Anterior cingulate cortex (tissue), 58 donors: ENCODE data around the gene MISP.

Experiments used
- DNase-seq, 58 donors: peaks; one replicate each; lab custom pipeline; 2025; lab: John Stamatoyannopoulos, UW

Gene MISP

DNA sequence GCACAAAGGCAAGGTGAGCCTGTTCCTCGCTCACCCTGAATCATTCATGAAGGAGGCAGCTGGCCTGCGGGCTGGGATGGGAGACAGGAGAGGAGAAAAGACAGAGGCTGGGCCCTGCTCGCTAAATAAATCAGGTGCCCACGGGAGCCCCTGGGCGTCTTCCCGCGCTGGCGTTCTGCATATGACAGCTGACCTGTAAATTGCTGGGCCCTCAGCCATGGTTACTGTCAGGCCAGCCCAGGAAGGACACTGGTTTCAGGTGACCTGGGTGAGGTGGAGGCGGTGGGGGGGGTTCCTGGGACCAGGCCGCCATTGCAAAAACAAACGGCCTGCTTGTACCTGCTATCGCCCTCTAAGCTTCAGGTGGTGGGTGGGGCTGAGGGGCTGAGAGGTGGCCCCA, 42.9 kb downstream of the MISP start:
- DNase-seq, result no peak

DNA sequence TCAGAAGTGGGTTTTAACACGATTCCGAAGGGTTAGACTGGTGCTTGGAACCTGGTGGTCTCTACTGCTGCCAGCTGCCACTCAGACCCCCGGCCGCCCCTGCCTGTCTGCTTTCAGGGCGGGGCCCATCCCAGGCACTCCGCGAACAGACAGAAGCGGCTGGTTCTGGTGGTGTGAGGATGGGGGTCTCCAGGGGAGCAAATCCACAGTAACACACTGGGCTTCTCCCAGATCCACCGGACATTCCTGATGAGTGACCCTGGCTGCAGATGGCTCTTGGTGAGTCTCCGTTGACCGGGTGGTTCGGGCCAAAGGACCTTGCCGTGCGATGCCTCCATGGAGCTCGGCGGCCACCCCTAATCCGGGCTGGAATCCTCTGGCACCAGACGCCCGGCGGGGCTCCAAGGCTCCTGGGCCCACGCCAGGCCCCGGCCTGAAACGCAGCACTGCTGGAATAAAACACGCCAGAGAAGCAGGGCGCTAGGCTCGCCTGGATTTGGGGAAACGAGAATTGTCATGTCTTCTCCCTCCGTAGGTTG, 44.2 kb downstream of the MISP start:
- peak in 18 of 58 donors; percentile 5 to 49 (median 28) for DNase-seq

DNA sequence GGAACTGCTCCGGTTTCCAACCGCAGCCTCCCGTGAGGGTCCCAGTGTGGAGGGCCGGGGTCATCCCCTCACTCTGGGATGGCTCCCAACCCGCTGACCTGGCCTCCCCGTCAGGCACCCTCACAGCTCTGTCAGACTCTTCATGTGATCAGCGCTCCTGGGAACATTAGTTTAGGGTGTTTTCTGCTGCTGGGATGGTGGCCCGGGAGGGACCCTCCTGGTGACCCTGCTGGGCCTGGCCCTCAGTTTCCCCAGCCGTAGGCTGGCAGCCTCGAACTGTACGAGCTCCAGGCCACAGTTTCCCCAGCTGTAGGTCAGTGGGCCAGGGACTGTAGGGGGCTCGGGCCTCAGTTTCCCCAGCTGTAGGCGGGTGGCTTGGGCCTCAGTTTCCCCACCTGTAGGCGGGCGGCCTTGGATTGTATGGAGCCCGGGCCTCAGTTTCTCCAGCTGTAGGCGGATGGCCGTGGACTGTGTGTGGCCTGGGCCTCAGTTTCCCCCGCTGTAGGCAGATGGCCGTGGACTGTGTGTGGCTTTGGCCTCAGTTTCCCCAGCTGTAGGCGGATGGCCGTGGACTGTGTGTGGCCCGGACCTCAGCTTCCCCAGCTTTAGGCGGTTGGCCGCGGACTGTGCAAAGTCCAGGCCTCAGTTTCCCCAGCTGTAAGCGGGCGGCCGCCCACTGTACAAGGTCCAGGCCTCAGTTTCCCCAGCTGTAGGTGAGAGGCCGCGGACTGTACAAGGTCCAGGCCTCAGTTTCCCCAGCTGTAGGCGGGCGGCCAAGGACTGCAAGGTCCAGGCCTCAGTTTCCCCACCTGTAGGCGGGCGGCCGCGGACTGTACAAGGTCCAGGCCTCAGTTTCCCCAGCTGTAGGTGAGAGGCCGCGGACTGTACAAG, 45.0 kb downstream of the MISP start:
- no peak for DNase-seq

DNA sequence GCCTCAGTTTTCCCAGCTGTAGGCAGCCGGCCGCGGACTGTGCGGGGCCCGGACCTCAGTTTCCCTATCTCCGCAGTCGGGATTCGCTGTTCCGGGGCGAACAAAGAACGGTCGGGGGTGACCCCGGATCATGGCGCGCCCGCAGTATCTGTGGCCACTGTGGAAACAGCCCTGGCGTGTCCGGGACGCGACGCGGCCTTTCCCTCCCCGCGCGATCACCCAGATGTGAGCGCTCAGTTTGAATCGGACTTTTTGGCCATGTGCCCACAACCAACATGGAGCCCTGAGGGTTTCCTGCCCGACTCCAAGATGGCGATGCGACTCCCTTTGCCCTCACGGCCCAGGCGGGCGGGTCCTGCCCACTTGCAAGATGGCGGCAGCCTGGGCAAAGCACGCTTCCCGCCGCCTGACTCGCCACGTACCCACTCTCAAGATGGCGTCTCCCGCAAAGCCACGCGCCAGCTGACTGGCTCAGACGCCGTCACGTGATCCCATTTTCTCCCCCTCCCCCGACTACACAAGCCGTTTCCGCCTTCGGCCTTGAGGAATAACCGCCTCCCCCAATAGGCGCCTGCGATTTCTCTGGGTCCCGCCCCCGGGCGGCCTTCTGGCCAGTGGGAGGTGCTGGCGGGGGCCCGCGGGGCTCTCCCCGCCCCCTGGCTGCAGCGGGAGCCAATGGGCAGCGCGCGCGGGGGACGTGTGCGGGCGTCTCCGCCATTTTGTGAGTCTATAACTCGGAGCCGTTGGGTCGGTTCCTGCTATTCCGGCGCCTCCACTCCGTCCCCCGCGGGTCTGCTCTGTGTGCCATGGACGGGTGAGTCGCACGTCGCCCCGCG, 46.0 kb downstream of the MISP start, which contains the start of gene PTBP1:
TSS of gene PTBP1 (plus strand) at position 761 of the 836 bp plus-strand sequence. CDS start at position 807, 46 bp downstream.
- peak; percentile 97 to 100 (median 100) for DNase-seq

DNA sequence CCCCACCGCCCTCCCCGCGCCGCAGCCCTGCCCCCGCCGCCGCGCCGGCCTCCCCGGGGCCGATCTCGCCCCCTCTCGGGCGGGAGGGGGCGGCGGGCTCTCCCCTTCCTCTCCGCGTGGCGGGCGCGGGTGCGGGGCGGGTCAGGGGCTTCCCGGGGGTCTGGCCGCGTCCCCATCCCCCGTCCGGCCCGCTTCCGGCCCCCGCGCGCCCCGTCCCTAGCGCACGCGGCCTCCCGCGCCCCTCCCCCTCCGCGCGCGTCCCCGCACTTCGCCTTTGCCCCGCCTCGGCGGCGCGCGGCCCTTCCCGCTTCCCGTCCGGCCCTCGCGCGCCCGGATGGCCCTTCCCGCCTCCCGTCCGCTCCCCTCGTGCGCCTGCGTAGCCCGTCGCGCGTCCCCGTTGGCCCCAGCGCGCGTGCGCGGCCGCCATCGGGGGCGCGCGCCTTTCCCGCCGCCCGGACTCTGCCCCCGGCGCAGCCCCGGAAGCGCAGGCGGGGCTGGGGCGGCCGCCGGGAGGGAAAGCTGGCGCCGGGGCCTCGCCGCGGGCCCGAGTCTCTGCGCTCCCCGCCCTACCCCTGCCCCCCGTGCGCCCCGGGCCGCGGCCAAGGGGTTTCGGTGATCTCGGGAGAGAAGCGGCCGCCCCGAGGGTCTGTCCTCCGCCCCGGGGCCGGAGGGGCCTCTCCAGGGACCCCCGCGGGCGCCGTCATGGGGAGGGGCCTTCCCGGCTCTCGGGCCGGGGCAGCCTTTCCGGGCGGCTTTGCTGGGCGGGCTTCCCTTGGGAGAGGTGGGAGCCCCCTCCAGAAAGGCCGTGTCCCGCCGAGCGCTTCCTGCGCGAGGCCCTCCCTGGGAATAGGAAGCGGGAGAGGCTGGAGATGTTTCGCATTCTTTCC, 46.9 kb downstream of the MISP start:
- peak in 52 of 58 donors; percentile 23 to 85 (median 68) for DNase-seq

DNA sequence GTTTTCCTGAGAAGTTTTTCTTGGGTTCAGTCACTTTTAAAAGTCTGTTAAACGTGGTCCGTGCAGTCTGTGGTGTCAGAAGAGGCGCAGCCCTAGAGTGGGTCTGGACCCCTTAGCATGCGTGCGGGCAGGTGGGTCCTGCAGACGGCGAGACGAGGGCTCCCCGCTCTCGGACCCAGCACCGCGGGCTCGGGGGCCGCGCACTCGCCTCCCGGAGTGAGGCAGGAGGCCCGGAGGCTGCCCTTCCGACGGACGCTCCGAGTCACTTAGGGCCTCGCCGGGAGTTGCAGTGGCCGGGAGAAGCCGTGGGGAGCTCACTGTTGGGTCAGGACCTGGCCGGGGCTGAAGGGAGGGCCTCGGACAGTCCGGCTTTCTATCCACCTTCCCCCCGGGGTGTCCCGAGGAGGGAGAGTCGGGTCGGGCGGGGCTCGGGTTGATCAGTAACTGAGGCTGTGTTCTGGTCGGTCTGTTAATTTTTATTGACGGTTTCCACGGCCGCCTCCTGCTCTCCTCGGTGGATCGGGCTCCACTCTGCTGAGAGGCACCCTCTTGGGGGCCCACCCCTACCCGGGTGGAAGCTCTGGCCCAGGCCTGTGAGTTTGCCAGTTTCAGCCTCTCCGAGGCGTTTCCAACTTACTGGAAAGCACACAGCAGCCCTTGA, 47.6 kb downstream of the MISP start:
- no peak for DNase-seq

DNA sequence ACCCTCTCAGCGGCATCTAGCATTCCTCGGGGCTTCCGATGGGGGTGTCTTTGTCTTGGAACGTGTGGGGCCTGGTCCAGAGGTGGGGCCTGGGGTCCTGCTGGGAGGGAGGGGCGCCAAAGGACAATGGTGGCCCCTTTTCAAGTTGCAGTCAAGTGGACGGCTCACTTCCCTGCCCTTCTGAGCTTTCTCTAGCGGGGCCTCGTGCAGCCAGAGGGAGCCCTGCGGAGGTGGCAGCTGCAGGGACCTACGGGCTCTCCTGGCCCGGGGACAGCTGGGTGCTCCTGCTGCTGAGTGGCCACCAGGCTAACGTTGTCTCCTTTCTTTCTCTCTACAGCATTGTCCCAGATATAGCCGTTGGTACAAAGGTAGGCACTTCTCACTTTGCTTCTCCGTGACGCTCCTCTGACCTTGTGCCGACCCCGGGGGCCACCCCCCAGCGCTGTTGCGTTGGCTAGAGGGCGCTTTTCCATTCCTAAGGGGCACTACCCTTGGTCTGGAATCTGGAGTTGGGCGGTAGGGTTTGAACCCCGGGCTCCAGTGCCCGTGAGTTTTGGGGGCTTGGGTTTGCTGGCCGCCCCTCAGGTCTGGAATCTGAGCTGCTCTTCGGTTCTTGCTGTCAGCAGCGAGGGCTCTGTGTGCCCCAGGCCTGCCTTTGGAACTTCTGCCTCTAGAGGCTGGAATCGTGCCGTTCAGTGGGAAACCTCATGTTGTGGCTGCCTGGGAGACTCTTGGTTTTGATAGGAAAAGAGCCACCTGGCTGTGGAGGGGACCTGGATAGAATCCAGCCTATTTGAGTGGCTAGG, 48.4 kb downstream of the MISP start:
- DNase-seq, result no peak

DNA sequence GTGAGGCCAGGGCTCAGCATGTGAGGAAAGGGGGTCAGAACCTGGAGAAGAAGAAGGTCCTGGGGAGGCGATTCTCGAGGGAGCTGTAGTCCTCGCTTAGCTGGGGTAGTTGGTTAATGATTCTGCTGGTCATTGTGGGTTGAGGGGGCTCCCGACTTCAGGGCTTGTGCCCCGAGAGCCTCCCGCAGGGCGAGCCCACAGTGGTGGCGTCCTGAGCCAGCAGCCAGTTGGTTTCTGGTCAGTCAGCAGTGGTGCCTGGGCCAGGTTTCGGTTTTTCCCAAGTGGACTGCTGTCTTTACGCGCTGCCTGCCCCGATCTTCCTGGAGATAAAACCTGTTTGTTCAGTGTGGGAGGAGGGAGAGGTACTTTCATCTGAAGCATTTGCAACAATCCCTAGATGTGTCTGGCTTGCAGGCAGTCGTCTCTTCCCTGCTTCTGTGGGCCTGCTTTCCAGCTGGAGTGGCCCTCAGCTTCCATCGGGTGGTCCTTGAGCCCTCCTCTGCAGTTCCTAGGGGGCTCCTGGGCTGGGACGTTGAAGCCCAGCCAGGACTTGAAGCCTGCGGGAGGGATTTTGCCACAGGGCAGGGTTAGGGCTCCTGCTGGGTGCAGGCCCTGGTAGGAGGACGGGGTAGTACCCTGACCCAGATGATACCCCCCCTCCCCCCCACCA, 49.6 kb downstream of the MISP start:
- no peak for DNase-seq

DNA sequence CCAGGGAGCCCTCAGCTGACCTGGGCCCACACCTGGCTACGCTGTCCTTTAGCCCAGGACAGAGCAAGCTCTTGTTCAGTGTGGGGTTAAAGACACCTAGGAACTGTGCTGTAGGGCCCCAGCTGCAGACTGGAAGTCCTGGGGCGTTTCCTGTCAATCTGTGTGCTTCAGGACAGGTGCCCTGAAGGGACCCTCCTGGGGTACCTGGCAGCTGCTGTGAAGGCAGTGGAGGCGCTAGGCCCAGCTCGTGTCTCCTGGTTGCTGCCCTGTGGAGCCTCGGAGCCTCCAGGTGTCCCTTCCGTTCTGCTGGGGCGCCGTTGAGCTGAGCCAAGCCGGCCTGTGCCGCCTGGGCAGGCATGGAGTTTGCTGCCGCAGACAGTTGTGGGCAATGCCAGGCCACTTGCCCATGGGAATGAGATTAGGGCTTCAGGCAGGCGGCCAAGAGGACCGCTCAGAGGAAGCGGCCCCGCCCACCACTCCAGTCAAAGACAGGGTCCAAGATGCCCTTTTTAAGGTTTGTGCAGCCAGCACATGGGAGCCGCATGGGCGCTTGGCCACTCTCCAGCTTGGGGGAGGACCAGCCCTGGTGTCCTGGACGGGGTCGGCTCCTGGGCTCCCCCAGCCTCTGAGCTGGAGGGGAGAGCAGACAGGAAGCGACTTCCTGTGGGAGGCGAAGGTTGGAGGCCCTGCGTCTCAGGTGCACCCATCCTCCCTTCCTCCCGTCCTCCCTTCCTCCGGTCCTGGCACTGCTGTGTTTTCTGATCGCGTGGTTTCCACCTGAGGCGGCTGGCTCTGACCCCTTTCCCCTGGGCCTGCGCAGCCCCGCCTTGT, 50.3 kb downstream of the MISP start:
- DNase-seq, result peak in 8 of 58 donors; percentile 9 to 29 (median 19)

DNA sequence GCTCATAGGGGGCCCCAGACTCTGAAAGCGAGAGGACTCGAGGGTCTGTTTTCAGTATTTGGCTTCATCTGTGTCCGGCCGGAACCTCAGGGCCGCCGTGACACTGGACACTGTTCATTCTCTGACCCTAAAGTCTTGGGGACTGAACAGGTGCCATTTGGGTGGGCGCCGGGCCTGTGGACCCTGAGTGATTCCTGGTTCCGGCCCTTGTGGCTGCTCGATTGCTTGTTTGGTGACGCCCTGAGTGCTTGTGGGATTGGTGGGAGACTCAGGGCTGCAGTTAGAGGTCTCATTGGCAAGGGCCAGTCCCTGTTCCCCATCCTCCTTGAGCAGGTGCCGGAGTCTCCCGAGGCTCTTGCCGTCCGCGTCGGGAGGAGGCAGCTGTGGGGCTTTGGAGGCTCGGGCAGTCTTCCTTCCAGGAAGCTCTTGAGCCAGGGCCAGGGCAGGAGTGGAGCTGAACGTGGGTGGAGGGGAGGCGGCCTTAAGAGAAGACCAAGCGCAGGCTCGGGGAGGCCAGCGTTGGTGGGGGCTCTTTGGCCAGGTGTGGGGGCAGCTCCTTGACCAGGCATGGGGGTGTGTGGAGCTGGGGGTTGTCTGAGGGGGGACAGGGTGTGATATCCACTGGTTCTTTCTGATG, 51.1 kb downstream of the MISP start:
- DNase-seq, result peak in 1 of 58 donors; percentile 7

DNA sequence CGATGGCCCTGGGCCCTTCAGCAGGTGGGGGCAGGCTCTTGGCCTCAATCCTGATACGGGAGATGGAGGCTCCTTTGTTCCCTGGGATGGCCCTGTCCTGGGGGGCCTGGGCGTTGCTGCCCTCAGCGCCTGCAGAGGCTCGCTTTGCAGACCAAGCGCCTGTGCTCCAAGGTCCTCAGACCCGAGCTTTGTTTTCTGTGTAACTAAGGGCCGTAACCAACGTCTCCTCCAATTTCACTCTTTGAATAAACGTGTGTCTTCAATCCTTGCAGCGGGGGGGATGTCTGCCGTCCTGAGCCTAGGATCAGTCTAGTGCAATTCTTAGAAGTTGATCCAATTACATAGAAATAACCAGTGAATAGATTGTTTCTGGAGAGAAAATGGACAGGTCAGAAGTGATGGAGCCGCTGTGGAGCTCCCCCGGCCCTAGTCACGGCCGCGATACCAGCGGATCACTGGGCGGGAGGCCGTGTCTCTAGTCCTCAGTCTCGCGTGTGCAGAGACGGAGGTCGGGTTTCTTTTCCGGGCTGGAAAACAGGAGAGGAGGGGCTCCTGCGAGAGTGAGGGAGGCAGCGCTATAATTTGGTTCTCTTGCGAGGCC, 51.7 kb downstream of the MISP start:
- no peak for DNase-seq

DNA sequence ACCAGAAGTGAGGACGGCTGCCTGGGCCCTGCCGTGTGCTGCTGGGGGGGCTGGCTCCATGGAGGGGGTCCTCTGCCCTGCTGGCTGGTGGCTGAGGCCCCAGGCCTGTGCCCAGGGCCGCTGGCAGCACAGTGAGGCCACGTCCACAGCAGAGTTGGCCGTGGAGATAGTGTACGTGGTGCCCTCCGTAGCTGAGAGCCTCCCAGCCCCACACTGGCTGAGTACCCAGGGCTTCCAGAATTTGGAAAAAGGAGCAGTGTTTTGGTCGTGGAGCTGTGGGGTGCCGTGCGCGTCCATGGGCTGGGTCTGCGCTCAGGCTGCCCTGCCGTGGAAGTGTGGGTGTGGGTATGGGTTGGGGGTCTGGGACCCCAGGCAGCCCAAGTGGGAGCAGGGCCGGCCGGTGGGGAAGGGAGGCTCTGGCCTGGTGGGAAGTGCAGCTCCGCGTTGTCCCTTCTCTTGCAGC, 52.2 kb downstream of the MISP start:
- no peak for DNase-seq

DNA sequence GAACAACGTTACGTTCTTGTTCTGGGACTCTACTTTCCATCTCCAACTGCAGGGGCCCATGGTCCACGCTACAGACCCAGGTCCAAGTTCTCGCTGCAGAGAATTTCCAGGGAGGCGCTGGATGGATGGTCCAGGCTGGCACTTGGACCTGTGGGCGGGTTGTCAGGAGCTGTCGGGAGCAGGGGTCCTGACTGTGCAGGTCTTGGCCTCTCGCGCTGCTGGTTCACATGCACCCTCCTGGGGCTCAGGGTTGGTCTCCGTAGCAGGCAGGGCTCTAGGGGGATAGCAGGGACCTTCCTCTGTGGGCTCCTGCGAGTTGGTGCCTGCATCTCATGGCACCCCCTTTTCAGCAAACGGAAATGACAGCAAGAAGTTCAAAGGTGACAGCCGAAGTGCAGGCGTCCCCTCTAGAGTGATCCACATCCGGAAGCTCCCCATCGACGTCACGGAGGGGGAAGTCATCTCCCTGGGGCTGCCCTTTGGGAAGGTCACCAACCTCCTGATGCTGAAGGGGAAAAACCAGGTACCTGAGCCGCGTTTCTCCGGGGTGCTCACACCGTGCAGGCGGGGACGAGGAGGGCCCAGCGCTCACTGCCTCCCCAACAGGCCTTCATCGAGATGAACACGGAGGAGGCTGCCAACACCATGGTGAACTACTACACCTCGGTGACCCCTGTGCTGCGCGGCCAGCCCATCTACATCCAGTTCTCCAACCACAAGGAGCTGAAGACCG, 52.9 kb downstream of the MISP start:
- no peak for DNase-seq

DNA sequence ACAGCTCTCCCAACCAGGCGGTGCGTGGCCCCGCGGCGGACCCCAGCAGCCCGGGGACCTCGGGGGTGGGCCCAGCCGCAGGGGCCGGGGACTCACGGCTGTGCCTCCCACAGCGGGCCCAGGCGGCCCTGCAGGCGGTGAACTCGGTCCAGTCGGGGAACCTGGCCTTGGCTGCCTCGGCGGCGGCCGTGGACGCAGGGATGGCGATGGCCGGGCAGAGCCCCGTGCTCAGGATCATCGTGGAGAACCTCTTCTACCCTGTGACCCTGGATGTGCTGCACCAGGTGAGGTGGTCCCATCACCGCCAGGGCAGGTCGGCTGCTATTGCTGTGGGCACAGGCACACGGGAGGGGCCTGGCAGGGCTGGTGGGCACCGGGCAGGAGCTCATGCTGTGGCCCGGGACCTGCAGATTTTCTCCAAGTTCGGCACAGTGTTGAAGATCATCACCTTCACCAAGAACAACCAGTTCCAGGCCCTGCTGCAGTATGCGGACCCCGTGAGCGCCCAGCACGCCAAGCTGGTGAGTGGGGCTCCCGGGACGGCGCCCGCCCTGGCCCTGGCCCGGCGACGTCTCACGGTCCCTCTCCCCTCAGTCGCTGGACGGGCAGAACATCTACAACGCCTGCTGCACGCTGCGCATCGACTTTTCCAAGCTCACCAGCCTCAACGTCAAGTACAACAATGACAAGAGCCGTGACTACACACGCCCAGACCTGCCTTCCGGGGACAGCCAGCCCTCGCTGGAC, 53.7 kb downstream of the MISP start:
- no peak for DNase-seq

DNA sequence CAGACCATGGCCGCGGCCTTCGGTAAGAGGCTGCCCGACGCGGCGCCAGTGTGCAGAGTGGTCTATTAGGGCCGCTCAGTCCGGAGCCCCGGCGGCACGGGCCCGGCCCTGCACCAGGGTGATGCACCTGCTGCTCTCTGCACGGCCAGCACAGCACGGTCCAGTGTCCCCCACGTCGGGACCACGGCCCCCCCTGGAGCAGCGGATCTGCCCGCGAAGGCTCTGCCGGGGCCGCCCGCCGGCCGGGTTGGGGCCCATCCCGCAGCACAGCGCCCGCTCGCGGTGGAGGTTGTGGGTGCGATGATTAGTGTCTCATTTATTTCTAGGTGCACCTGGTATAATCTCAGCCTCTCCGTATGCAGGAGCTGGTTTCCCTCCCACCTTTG, 54.2 kb downstream of the MISP start:
- DNase-seq, result no peak
